DMS 273 treated with DMSO at 0.1 percent for 48 hours (cell line): Measurements from ENCODE around the gene IPO5.

Experiments
- DNase-seq: peaks from one replicate; lab custom pipeline; 2025; lab: John Stamatoyannopoulos, UW

Gene IPO5

GRCh38 chr13:98059276-98059675 is 105.8 kb downstream of the IPO5 start:
- no peak for DNase-seq

GRCh38 chr13:98060282-98060681 is 106.8 kb downstream of the IPO5 start:
- no peak for DNase-seq

GRCh38 chr13:98065468-98065867 is 112.0 kb downstream of the IPO5 start:
- no peak for DNase-seq

DNA sequence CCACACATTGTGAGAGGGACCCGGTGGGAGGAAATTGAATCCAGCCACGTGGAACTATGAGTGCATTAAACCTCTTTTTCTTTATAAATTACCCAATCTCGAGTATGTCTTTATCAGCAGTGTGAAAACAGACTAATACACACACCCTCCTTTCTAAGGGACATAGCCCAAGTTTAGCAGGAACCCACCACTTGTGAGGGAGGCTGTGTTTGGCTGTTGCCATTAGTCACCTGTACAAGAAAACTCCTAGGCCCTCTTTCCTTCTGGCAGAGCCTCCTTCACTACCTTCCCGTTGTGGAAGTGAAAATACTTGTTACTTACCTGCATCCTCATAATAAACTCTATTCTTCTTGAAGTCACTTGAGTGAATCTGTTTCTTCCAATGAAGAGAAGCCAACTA is 113.2 kb downstream of the IPO5 start:
- no peak for DNase-seq

DNA sequence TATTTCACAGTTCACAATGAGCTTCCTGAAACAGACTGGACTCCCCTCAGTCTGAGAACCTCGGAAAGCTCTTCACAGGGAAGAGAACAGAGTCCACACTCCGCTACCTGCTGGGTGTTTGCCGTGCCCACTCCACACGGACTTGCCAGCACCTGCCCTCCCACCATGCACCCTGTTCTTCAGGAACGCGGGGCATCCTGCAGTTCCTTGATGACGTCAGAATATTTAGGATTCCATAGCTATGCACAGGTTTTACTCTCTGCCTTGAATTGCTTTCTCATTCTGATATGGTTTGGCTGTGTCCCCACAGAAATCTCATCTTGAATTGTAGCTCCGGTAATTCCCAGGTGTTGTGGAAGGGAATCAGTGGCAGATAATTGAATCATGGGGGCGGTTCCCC is 115.0 kb downstream of the IPO5 start:
- no peak for DNase-seq

GRCh38 chr13:98069985-98070384 is 116.5 kb downstream of the IPO5 start:
- DNase-seq, result no peak

GRCh38 chr13:98071316-98071715 is 117.8 kb downstream of the IPO5 start:
- no peak for DNase-seq

GRCh38 chr13:98072476-98072875 is 119.0 kb downstream of the IPO5 start:
- DNase-seq, result no peak
